ENCODE data around the gene DENND5B. TPM values are rescaled to one million over a fixed set of nuclear protein-coding genes. Genes with fewer than 3 reads are reported as not detected.
"Not testable (repeated sequence)": the region's sequence is repeated elsewhere in the genome, so short reads cannot be mapped to it uniquely, and the experiment has no call there.

The DENND5B gene
- total RNA-seq, 1 experiment from 2014 or later = 9.2 TPM

DNA sequence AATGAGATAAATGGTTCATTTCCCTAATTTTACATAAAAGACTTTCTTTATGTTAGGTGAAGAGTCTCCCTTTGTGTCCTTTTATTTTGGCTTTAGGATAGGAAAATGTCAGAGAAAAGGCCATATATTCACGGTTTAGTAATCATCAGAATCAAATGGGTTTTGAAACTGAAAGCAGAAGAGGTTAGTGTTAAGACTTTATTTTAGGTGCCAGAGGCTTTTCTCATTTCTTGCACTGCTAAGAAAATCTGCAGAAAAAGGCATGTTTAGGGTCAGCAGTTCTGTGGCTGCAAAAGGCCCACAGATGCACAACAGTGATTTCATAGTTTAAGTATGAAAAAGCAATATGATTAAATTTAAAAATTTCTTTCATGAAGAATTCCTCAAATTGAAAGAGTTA lies 184.6 kb downstream of the DENND5B start:
- H3K27ac ChIP-seq = no peak overlapping the region
- H3K27me3 ChIP-seq (ENCODE audit: insufficient read depth, low read depth) = no peaks in the 10 kb centered on the region
- H3K4me1 ChIP-seq (replicated peaks; ENCODE audit: insufficient read depth) = no peaks in the 10 kb centered on the region
- no peak for DNase-seq
- intact Hi-C loops (cut with micrococcal nuclease; ENCODE audit: unreplicated experiment) = no loop called here
- BruUV-seq (replicated peaks) = no TSS peak
- H3F3A ChIP-seq (ENCODE audit: insufficient read depth, low read depth) = no peaks in the 10 kb centered on the region
- H3K4me3 ChIP-seq = no peak overlapping the region
- H3K9me2 ChIP-seq (ENCODE audit: insufficient read depth) = no peaks in the 10 kb centered on the region
- H4K20me1 ChIP-seq (ENCODE audit: insufficient read depth) = no peaks in the 10 kb centered on the region
- H3K9me3 ChIP-seq (ENCODE audit: insufficient read depth, low read depth) = no peaks in the 10 kb centered on the region
- ChIA-PET POLR2A (ENCODE audit: unreplicated experiment) (interaction anchor here (0.6 kb wide), 1 partner anchor 8 kb away, joined by 5 read pairs; no protein-coding TSS in a partner anchor), CTCF (no interaction called here)
- no peaks in the 10 kb centered on the region for H3K36me3 ChIP-seq (ENCODE audit: low read depth)
- no peak overlapping the region for H2AFZ ChIP-seq
- H3K4me2 ChIP-seq = no peak overlapping the region
- H3K79me2 ChIP-seq (ENCODE audit: low read depth) = no peaks in the 10 kb centered on the region
- TF ChIP-seq EZH2 (IDR thresholded peaks at IDR 0.05; ENCODE audit: low read depth) = no peak
- TF ChIP-seq, protein P1, sequence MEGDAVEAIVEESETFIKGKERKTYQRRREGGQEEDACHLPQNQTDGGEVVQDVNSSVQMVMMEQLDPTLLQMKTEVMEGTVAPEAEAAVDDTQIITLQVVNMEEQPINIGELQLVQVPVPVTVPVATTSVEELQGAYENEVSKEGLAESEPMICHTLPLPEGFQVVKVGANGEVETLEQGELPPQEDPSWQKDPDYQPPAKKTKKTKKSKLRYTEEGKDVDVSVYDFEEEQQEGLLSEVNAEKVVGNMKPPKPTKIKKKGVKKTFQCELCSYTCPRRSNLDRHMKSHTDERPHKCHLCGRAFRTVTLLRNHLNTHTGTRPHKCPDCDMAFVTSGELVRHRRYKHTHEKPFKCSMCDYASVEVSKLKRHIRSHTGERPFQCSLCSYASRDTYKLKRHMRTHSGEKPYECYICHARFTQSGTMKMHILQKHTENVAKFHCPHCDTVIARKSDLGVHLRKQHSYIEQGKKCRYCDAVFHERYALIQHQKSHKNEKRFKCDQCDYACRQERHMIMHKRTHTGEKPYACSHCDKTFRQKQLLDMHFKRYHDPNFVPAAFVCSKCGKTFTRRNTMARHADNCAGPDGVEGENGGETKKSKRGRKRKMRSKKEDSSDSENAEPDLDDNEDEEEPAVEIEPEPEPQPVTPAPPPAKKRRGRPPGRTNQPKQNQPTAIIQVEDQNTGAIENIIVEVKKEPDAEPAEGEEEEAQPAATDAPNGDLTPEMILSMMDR (conservative IDR thresholded peaks at IDR 0.05) = no peak

DNA sequence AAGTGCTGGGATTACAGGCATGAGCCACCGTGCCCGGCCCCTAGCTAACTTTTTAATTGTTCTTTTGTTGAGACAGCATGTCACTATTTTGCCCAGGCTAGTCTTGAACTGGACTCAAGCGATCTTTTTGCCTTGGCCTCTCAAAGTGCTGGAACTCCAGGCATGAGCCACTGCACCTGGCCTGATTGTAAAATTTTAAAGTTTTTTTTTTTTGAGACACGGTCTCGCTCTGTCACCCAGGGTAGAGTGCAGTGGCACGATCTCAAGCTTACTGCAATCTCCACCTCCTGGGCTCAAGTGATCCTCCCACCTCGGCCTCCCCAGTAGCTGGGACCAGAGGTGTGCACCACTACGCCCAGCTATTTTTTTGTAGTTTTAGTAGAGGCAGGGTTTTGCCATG lies 185.9 kb downstream of the DENND5B start:
- CTCF ChIA-PET = interaction anchor here (0.7 to 1.1 kb wide), 4 partner anchors 10 to 768 kb away, joined by 3 to 5 read pairs (median 4); no protein-coding TSS in a partner anchor
- H3K27me3 ChIP-seq (ENCODE audit: insufficient read depth, low read depth) = no peaks in the 10 kb centered on the region
- no peak overlapping the region for H3K4me3 ChIP-seq
- no peak for DNase-seq
- no peak overlapping the region for H3K4me2 ChIP-seq
- no peaks in the 10 kb centered on the region for H3K36me3 ChIP-seq (ENCODE audit: low read depth)
- H2AFZ ChIP-seq = no peak overlapping the region
- intact Hi-C loops (cut with micrococcal nuclease; ENCODE audit: unreplicated experiment) = no loop called here
- H3F3A ChIP-seq (ENCODE audit: insufficient read depth, low read depth) = no peaks in the 10 kb centered on the region
- no peak for TF ChIP-seq EZH2 (IDR thresholded peaks at IDR 0.05; ENCODE audit: low read depth)
- TF ChIP-seq, protein P1 (conservative IDR thresholded peaks at IDR 0.05) = no peak
- H3K79me2 ChIP-seq (ENCODE audit: low read depth) = no peaks in the 10 kb centered on the region
- POLR2A ChIA-PET (ENCODE audit: unreplicated experiment) = no interaction called here
- no peaks in the 10 kb centered on the region for H3K9me2 ChIP-seq (ENCODE audit: insufficient read depth)
- no peak overlapping the region for H3K27ac ChIP-seq
- BruUV-seq (replicated peaks) = no TSS peak
- H4K20me1 ChIP-seq (ENCODE audit: insufficient read depth) = no peaks in the 10 kb centered on the region
- H3K4me1 ChIP-seq (replicated peaks; ENCODE audit: insufficient read depth) = no peaks in the 10 kb centered on the region
- no peaks in the 10 kb centered on the region for H3K9me3 ChIP-seq (ENCODE audit: insufficient read depth, low read depth)

DNA sequence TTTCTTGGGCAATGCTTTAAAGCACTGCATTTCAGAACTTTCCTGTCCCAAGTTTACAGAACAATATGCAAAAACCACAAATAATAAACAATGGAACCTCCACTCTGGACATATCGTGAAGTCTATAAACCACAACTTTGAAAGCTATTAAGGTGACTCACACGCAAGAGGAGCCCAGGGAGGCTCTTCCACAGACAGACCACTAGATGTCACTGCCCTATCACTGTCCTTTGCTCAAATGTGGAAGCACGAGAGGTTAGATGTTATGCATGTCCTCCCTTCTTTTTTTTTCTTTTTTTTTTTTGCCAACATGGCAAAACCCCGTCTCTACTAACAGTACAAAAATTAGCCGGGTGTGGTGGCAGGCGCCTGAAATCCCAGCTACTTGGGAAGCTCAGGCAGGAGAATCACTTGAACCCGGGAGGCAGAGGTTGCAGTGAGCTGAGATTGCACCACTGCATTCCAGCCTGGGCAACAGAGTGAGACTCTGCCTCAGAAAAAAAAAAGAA lies 187.8 kb downstream of the DENND5B start:
- not testable (repeated sequence) for BruUV-seq (replicated peaks); H3K9me3 ChIP-seq (ENCODE audit: insufficient read depth, low read depth); H3K4me3 ChIP-seq; H4K20me1 ChIP-seq (ENCODE audit: insufficient read depth); H3K27me3 ChIP-seq (ENCODE audit: insufficient read depth, low read depth); H3K36me3 ChIP-seq (ENCODE audit: low read depth); H3F3A ChIP-seq (ENCODE audit: insufficient read depth, low read depth); H3K79me2 ChIP-seq (ENCODE audit: low read depth); H3K9me2 ChIP-seq (ENCODE audit: insufficient read depth); H2AFZ ChIP-seq; H3K27ac ChIP-seq; H3K4me1 ChIP-seq (replicated peaks; ENCODE audit: insufficient read depth)
- peak overlapping the region; percentile 45; the same call in 1 of the 2 replicates for H3K4me2 ChIP-seq
- ChIA-PET POLR2A (ENCODE audit: unreplicated experiment) (interaction anchor here (0.6 kb wide), 1 partner anchor 115 kb away, joined by 3 read pairs; no protein-coding TSS in a partner anchor), CTCF (interaction anchor here (0.6 to 2.6 kb wide), 22 partner anchors 32 to 1337 kb away, joined by 3 to 27 read pairs (median 6); no protein-coding TSS in a partner anchor)
- peak; percentile 85 to 87 for DNase-seq
- TF ChIP-seq, protein P1 (conservative IDR thresholded peaks at IDR 0.05) = peak; percentile 93
- intact Hi-C loops (cut with micrococcal nuclease; ENCODE audit: unreplicated experiment) = loop anchor here (1.0 to 2.0 kb wide), 6 partner anchors 77 to 902 kb away; partner anchors contain the start of gene SINHCAF
